Skeletal muscle tissue (tissue), 4 donors: ENCODE results near the gene L3MBTL4. TPM values are rescaled to one million over a fixed set of nuclear protein-coding genes. Genes with fewer than 3 reads are reported as not detected.
"Not testable (repeated sequence)": the region's sequence is repeated elsewhere in the genome, so short reads cannot be mapped to it uniquely, and the experiment has no call there.

Source experiments
- H3K27ac ChIP-seq: one replicate; pipeline ENCODE4 v1.7.0; 2013; ENCODE audit warnings: mild to moderate bottlenecking, low read depth, low read length, inconsistent platforms
- H3K27me3 ChIP-seq, 3 donors: one replicate each; pipeline ENCODE4 v1.7.0; 2013; ENCODE audit warnings: low read length in 3 of 3; ENCODE audit not compliant: control insufficient read depth in 3 of 3, insufficient read depth in 3 of 3
- H3K36me3 ChIP-seq, 3 donors: one replicate each; pipeline ENCODE4 v1.7.0; 2013; ENCODE audit warnings: low read length in 3 of 3; ENCODE audit not compliant: control insufficient read depth in 3 of 3, insufficient read depth in 3 of 3
- H3K4me1 ChIP-seq, 3 donors: one replicate each; pipeline ENCODE4 v1.7.0; 2013; ENCODE audit warnings: low read length in 3 of 3, mild to moderate bottlenecking in 3 of 3; ENCODE audit not compliant: control insufficient read depth in 3 of 3, insufficient read depth in 3 of 3
- H3K4me3 ChIP-seq, 3 donors: one replicate each; pipeline ENCODE4 v1.7.0; 2013; ENCODE audit warnings: low read length in 3 of 3
- H3K9ac ChIP-seq, 3 donors: one replicate each; pipeline ENCODE4 v1.7.0; 2013; ENCODE audit warnings: low read length in 3 of 3, mild to moderate bottlenecking in 3 of 3, moderate library complexity in 2 of 3, low read depth in 1 of 3
- H3K9me3 ChIP-seq, 3 donors: one replicate each; pipeline ENCODE4 v1.7.0; 2013; ENCODE audit warnings: low read length in 3 of 3; ENCODE audit not compliant: control insufficient read depth in 3 of 3
- total RNA-seq: library from RNA; depleted of rRNA; stranded (reverse); fragments of >200 nt; gene quantifications from one replicate; pipeline ENCODE4 v1.2.3, GENCODE V29; 2014
- donor health status: Osteomylitis.

L3MBTL4 gene
- total RNA-seq, 1 donor from 2014 or later, result 5.2 TPM

DNA sequence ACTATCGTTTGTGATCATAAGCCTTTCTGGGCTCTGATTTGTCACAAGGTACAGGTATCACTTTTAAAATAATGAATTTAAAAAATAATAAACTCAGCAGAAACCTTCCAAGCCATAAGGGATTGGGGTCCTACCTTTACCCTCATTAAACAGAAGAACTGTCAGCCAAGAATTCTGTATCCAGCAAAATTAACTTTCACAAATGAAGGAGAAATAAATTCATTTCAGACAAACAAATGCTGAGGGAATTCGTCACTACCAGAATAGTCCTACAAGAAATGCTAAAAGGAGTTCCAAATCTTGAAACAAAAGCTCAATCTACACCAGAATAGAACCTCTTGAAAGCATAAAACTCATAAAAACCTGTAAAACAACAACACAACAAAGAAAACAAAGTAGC is 25.7 kb downstream of the L3MBTL4 start:
- Histone ChIP-seq H3K4me1 (no peaks in the 10 kb centered on the region), H3K9me3 (peaks cover 3 to 11% (median 9%) of the 10 kb centered on the region in 3 donors), H3K4me3 (no peak overlapping the region), H3K27ac (no peak overlapping the region), H3K9ac (no peak overlapping the region), H3K27me3 (no peaks in the 10 kb centered on the region), H3K36me3 (no peaks in the 10 kb centered on the region)

DNA sequence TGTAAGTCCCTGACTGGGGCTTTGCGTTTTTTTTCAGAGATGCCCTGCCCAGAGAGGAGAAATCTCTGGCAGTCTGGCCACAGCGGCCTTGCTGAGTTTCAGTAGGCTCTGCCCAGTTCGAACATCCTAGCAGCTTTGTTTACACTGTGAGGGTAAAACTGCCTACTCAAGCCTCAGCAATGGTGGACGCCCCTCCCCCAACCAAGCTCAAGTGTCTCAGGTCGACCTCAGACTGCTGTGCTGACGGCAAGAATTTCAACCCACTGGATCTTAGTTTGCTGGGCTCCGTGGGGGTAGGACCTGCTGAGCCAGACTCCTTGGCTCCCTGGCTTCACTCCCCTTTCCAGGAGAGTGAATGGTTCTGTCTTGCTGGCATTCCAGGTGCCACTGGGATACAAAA is 31.7 kb downstream of the L3MBTL4 start:
- H3K27ac ChIP-seq, result no peak overlapping the region
- H3K4me1 ChIP-seq, result no peaks in the 10 kb centered on the region
- H3K9ac ChIP-seq, result no peak overlapping the region
- H3K27me3 ChIP-seq, result no peaks in the 10 kb centered on the region
- H3K9me3 ChIP-seq, result peaks cover 0 to 2% (median 0%) of the 10 kb centered on the region in 3 donors
- no peaks in the 10 kb centered on the region for H3K36me3 ChIP-seq
- no peak overlapping the region for H3K4me3 ChIP-seq

DNA sequence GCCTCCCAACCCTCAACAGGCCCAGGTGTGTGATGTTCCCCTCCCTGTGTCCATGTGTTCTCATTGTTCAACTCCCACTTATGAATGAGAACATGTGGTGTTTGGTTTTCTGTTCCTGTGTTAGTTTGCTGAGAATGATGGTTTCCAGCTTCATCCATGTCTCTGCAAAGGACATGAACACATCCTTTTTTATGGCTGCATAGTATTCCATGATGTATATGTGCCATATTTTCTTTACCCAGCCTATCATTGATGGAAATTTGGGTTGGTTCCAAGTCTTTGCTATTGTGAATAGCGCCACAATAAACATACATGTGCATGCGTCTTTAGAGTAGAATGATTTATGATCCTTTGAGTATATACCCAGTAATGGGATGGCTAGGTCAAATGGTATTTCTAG is 37.2 kb downstream of the L3MBTL4 start:
- H3K36me3 ChIP-seq, H3K9ac ChIP-seq, H3K27ac ChIP-seq, H3K9me3 ChIP-seq, H3K4me3 ChIP-seq, H3K27me3 ChIP-seq, H3K4me1 ChIP-seq: not testable (repeated sequence)

DNA sequence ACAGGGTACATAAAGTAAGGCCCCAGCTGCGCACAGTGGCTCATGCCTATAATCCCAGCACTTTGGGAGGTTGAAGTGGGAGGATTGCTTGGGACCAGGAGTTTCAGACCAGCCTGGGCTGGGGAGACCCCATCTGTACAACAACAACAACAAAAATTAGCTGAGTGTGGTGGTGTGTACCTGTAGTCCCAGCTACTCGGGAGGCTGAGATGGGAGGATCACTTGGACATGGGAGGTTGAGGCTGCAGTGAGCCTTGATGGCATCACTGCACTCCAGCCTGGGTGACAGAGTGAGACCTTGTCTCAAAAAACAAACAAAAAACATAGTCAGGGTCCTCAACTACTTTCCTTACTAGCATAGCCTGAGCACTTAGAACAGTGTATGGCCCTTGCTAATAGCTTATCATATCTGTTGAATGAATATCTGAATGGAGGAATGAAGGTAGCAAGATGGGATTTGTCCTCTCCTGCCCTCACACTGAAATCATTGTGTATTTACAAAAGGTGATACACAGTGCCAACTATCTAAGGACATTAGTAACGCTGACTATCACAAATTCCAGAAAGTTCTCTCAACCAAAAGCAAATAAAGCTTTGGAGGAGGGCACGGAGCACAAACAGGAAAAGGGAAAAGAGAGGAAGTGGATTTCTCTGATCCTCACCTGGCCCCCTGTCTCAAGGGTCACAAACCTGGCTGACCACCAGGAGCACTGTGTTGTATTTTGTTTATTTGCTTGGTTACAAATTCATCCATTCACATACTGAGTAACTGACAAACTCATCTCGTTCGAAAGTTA is 38.1 kb downstream of the L3MBTL4 start:
- H3K9ac ChIP-seq, result no peak overlapping the region
- H3K27me3 ChIP-seq, result no peaks in the 10 kb centered on the region
- no peak overlapping the region for H3K4me3 ChIP-seq
- no peaks in the 10 kb centered on the region for H3K9me3 ChIP-seq
- no peaks in the 10 kb centered on the region for H3K36me3 ChIP-seq
- H3K4me1 ChIP-seq, result no peaks in the 10 kb centered on the region
- no peak overlapping the region for H3K27ac ChIP-seq

DNA sequence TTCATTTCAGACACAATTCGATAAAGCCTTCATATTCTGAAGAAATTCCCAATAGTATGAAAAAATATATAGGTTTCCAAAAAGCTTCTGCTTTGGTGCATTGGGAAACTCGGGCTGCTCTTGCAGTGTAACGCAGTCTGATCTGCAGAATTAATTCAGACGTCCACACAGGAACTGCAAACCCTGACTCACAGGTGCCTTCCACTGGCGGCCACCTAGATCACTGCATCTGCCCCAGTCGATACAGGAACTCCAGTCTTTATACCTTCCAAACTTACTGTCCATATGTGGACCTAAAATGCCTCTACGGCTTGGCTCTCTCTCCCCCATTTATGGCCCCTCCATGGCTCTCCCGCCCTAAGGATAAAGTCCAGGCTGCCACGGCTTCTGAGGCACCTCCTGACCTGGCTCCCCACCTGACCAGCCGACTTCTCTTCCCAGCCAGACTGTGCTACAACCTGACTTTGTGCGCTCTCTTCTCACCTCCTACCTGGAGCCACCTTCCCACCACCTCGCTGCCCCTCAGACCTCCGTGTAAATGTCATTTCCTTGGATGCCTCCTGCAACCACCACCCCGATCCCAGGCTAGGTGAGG is 39.7 kb downstream of the L3MBTL4 start:
- H3K4me1 ChIP-seq, result peaks cover 0 to 2% (median 0%) of the 10 kb centered on the region in 3 donors
- H3K4me3 ChIP-seq, result no peak overlapping the region
- H3K9me3 ChIP-seq, result no peaks in the 10 kb centered on the region
- no peaks in the 10 kb centered on the region for H3K27me3 ChIP-seq
- no peaks in the 10 kb centered on the region for H3K36me3 ChIP-seq
- no peak overlapping the region for H3K27ac ChIP-seq
- H3K9ac ChIP-seq, result no peak overlapping the region

DNA sequence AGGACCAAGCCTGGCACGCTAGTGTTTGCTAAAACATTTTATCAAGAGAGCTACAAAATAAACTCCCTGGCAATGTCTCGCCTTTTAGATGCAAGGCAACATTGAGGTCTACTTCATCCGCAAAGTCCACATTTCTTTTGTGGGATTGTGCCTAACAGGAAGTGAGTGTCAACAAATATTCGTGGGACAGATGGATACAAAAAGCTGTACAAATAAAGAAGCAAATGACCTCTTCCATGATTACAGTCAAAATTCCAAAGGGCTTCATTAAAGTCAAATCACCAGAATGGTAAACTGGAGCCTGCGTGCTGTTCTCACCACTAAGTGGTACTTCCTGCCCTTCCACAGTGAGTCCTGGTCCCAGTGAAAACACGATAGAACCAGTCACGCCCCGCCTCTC is 40.4 kb downstream of the L3MBTL4 start:
- Histone ChIP-seq H3K4me1 (peaks cover 0 to 2% (median 0%) of the 10 kb centered on the region in 3 donors), H3K36me3 (no peaks in the 10 kb centered on the region), H3K27ac (no peak overlapping the region), H3K27me3 (no peaks in the 10 kb centered on the region), H3K9me3 (no peaks in the 10 kb centered on the region), H3K9ac (no peak overlapping the region), H3K4me3 (no peak overlapping the region)

DNA sequence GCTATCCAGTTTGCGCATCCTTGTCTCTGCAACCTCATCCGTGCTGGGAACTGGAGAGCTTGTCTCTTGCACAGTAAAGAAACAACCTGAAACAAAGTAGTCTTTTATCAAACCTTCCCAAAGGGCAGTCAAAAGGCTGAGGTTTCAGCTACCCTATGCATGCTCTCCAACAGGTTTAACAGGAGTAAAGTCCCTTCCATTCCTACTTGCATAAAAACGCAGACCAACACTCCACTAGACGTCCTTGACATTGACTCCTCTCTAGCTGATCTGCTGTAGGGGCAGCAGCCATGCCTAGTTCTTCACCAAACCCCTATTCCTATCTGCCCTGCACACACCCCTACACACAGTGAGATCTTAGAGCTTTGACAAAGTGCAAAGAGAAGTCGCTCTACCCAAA is 41.5 kb downstream of the L3MBTL4 start:
- H3K36me3 ChIP-seq, result no peaks in the 10 kb centered on the region
- H3K9ac ChIP-seq, result no peak overlapping the region
- no peak overlapping the region for H3K27ac ChIP-seq
- H3K4me3 ChIP-seq, result no peak overlapping the region
- H3K27me3 ChIP-seq, result no peaks in the 10 kb centered on the region
- no peaks in the 10 kb centered on the region for H3K9me3 ChIP-seq
- H3K4me1 ChIP-seq, result peaks cover 0 to 2% (median 0%) of the 10 kb centered on the region in 3 donors

DNA sequence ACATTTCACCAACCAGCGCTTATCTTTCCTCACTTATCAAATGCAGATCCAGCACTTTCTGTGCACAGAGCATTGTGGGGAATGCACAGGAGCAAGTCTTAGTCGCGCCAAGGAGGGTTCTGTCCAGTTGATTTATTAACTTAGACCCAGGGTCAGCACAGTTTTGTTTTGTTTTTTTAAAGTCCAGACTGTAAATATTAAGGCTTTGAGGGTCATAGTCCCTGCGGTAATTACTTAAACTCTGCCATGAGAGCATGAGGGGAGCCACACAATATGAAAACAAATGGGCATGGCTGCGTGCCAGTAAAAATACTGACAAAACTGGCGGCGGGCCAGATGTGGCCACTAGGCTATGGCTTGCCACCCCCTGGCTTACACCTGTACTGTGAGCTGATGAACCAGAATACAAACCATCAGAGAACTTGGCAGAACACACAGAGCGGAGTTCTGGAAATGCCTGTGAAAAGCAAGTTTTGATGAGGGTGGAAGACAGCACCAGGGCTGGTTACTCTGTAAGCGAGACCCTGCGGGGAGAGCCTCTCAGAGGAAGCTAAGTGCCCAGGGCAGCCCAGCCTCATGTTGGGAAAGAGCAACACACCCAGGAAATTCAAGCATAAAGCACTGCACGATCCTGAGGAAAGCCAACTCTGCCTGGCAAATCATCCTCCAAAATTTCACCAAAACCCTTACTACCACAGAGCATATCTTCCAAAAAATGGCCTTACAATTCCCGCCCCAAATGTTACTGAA is 43.6 kb downstream of the L3MBTL4 start:
- no peak overlapping the region for H3K9ac ChIP-seq
- no peaks in the 10 kb centered on the region for H3K9me3 ChIP-seq
- H3K27me3 ChIP-seq, result no peaks in the 10 kb centered on the region
- H3K4me3 ChIP-seq, result no peak overlapping the region
- peaks cover 0 to 2% (median 0%) of the 10 kb centered on the region in 3 donors for H3K4me1 ChIP-seq
- H3K36me3 ChIP-seq, result no peaks in the 10 kb centered on the region
- H3K27ac ChIP-seq, result no peak overlapping the region

DNA sequence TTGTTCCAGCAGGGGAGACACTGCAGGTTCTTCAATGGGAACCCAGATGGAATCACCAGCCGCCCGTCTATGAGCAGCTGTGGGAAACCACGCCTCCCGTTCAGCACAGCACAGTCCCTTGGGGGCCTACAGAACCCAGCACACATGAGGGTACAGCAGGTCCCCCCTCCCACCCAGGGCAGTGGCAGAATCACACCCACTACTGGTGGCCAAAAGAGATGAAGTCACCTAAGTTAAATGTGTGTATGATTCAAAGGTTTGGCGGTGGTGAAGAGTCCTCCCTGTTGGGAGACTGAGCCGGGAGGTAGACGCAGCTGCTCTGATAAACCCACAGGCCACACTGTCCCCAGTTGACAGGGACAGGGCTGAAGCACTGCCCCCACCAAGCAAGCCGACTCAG is 44.3 kb downstream of the L3MBTL4 start:
- Histone ChIP-seq H3K27ac (no peak overlapping the region), H3K4me3 (no peak overlapping the region), H3K9ac (no peak overlapping the region), H3K36me3 (no peaks in the 10 kb centered on the region), H3K9me3 (no peaks in the 10 kb centered on the region), H3K27me3 (no peaks in the 10 kb centered on the region), H3K4me1 (peaks cover 0 to 2% (median 0%) of the 10 kb centered on the region in 3 donors)

DNA sequence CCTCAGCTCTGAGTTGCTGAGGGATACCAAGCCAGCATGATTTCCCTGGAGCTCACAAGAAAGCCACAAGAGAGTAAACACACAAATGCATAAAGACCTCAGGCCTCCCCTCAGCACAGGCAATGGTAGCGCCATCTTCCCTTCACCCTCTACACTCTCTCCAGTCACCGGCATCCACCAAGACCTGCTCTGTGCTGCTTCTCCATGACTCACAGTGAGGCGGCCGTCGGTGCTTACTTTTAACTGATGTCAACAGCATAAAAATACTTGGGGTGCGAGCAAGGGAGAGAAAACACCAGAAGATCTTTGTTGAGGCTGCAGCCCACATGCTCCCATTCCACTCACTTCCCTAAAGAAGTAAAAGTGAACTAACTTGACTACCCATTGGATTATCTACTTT is 46.7 kb downstream of the L3MBTL4 start:
- H3K4me3 ChIP-seq, result no peak overlapping the region
- H3K9ac ChIP-seq, result no peak overlapping the region
- no peaks in the 10 kb centered on the region for H3K9me3 ChIP-seq
- H3K27me3 ChIP-seq, result no peaks in the 10 kb centered on the region
- no peak overlapping the region for H3K27ac ChIP-seq
- H3K4me1 ChIP-seq, result peaks cover 0 to 2% (median 0%) of the 10 kb centered on the region in 3 donors
- H3K36me3 ChIP-seq, result no peaks in the 10 kb centered on the region
